Measurements from ENCODE around the gene OBSCN.
"Not testable (repeated sequence)": the region's sequence is repeated elsewhere in the genome, so short reads cannot be mapped to it uniquely, and the experiment has no call there.

OBSCN gene

DNA sequence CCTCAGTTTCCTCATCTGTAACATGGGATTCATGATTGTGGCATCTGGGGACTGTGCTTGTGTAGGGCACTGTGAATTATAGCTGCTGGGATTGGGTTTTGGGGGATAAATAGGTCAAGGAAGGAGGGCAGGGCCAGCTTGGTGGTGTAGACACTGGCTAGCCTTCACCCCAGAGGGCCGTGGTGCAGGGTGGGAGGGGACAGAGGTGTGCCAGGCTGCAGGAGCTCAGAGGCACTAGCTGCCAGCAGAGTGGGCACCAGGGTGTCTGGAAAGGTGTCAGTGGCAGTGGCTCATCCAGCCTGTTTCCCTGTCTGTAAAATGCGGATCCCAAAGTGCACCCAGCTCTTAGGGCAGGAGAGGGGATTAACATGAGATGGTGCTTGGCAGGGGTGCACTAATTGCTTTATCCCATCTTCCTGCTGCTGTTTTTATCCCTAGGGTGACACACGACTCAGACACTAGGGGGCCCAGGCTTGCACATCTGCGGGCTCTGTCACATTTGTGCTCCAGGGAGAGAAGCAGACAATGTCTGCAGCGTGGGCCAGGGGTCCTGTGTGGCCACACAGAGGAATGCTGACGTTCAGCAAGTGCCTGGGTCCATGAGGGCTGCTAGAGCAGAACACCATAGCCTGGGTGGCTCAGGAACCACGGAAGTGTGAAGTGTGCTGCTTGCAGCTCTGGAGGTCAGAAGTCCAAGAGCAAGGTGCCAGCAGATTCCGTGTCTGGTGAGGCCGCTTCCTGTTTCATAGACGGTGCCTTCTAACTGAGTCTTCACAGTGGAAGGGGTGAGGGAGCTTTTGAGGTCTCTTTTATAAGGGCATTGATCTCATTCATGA is 19.3 kb downstream of the OBSCN start:
- DNase-seq (ENCODE audit: low spot score): no peak

DNA sequence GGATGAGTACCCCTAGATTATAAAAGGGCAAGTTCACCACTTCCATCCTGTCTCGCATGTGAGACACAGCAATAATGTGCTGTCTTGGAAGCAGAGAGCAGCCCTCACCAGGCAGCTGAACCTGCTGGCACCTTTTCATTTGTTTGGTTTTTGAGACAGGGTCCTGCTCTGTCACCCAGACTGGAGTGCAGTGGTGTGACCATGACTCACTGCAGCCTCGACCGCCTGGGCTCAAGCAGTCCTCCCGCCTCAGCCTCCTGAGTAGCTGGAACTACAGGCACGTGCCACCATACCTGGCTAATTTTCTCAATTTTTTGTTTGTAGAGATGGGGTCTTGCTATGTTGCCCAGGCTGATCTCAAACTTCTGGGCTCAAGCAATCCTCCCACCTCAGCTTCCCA is 20.3 kb downstream of the OBSCN start:
- not testable (repeated sequence) for DNase-seq (ENCODE audit: low spot score)

DNA sequence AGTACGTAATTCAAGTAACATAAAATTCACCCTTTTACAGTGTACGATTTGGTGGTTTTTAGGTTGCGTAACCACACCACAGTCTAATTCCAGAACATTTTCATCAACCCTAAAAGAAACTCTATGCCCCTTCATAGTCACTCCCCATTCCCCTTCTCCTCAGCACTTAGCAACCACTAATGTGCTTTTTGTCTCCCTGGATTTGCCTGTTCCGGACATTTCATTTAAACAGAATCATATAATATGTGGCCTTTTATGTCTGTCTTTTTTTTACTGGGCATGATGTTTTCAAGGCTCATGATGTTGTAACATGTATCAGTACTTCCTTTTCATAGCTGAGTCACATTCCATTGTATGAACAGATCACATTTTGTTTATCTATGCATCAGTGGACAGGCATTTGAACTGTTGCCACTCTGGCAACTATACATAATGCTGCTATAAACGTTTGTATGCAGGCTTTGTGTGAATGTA is 20.8 kb downstream of the OBSCN start:
- DNase-seq (ENCODE audit: low spot score): peak; percentile 64

DNA sequence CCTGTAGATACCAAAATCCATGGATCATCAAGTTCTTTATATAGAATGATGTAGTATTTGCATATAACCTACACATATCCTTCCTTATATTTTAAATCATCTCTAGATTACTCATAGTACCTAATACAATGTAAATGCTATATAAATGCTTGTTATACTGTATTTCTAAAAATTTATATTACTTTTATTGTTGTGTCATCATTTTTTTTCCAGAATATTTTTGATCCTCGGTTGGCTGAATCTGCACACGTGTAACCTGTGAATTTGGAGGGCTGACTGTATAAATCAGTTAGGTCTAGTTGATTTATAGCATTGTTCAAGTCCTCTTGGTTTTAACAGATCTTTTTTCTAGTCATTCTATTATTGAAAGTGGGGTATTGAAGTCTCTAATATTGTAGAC is 23.3 kb downstream of the OBSCN start:
- DNase-seq (ENCODE audit: low spot score): no peak

DNA sequence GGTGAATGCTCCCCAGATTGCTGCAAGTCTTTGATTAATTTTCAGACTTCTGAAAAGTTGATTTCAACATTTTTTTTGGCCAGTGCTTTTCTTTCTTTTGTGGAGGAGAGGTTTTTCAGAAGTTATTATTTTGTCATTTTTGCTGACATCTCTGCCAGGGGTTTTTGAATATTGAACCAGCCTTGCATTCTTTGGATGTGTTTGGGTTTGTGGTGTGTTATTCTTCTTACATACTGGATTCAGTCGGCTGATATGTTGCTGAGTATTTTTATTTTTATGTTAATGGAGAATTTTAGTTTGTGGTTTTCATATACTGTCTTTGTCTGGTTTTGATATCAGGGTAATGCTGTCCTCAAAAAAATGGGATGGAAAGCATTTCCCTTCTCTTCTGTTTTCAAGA is 25.3 kb downstream of the OBSCN start:
- DNase-seq (ENCODE audit: low spot score): no peak

DNA sequence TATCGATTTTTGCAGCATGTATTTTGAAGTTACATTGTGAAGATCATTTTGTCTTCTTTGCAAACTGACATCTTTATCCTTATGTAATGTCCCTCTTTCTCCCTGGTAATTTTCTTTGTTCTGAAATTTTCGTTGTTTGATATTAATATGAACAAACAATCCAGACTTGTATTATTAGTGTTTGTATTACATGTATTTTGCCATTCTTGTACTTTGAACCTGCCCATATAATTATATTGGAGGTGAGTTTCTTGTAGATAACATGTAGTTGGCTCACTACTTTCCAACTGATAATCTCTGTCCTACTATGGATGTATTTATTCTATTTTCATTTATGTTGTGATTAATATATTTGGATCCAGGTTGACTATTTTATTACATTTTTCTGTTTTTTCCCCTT is 27.1 kb downstream of the OBSCN start:
- DNase-seq (ENCODE audit: low spot score): no peak

DNA sequence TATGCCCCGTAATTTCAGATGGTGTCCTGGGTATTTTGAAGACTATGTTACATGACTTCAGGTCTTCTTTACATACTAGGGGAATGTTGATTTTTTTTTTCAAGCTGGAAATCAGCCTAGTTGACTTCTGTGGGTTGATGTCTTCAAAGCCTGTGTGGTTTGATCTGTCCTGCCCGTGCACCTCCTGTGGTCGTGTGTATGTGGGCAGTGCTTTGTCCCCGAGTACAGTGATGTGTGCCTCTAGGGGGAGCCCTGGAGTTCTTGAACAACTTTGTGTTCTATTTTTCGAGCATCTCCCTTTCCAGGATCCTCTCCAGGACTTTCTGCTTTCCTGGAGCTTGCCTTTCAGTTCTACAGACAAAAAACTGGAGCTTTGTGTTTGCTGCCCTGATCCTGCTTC is 28.9 kb downstream of the OBSCN start:
- peak; percentile 21 for DNase-seq (ENCODE audit: low spot score)

DNA sequence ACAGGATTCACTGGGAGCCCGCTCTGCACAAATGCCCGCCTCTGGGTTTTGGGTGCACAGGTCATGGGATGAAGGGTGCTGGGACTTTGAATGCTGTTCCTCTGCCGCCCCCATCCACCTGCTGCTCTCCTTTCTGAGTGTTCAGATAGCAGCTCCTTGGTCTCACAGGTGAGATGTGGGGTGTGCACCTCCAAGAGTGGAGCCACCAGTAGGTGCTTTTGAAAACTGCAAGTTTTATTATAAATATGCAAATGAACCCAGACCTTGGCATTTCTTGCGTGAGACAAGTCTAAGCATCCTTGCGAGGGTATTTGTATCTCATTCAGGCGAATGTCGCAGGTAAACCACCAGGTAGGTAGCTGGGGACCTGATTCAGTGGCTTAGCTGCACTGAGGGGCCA is 30.2 kb downstream of the OBSCN start:
- no peak for DNase-seq (ENCODE audit: low spot score)

DNA sequence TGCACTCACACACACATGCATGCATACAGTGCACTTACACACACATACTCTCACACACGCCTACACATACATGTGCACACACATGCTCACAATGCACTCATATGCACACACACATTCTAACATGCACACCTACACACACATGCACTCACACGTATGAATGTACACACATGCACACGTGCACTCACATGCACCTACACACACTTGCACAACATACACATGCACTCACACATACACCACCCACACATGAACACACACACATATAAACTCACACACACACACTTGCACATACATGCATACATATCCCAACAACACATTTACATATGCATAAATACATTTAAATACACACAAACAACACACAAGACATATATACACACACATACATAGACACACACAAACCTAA is 30.6 kb downstream of the OBSCN start:
- no peak for DNase-seq (ENCODE audit: low spot score)

DNA sequence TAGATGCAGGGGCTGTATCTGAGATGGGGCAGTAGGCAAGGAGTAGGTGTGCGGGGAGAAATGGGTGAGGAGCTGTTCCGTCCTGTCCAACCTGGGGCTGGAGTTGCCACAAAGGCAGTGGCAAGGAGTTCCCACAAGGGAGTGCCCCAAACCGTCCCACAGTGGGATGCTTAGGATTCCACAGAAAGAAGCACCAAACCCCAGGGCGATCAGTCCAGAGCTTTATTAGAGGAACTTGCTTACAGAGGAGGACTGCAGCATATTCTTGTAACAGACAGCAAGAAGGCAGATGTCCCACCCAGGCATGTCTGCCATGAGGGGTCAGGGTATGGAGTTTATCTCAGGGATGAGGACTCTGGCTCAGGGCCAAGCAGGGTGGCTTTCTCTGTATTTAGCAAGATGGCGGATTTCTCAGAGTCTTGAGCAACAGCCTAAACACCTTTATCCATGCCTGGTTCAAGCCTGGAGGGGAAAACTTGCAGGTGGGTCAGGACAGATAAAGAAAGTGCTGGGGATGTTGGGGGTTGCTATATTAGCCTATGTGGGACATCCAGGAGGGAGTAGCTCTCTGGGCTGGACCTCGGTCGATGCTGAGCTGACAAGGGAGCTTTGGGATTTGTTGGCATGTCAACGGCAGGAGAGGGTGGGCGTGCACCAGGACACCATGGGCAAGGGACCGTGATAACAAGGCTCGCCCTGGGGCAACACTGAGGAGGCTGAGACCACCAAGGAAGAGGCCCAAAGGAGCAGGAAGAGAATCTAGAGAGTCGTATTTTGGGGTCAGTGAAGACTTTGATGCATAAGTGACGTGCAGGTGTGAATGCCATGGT is 32.8 kb downstream of the OBSCN start:
- DNase-seq (ENCODE audit: low spot score): no peak

DNA sequence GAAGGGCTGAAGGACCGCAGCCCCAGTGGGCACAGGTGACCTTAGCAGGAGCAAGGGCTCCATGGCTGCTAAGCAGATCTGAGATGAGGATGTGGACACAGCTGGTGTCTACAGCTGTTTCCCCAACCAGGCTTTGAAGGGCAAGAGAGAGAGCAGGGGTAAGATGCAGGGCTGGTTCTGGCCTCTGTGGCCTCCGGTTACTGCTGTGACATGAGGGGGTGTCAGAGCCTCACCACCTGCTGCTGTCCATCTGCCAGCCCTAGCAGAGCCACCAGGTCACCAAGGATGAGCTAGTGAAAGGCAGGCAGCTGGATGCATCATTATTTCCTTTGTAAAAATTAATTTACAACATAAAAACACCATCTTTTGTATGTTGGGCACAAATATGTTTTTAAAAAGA is 33.4 kb downstream of the OBSCN start:
- DNase-seq (ENCODE audit: low spot score): no peak

DNA sequence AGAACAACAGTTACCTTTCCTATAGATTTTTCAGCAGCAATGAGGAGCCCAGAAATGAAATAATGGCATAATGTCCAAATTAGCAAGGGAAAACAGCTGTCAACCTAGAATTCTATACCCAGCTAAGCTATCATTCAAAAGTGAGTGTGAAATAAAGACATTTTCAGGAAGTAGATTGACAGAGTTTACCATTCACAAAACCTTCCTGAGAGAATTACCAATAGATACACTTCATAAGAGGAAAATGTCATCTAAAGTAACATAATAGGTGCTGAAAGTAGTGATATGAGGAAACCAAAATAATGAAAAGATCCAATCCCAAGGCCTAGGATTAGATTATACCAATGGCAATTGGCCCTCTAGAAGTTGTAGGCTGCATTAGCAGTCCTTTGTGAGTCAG is 34.6 kb downstream of the OBSCN start:
- no peak for DNase-seq (ENCODE audit: low spot score)

DNA sequence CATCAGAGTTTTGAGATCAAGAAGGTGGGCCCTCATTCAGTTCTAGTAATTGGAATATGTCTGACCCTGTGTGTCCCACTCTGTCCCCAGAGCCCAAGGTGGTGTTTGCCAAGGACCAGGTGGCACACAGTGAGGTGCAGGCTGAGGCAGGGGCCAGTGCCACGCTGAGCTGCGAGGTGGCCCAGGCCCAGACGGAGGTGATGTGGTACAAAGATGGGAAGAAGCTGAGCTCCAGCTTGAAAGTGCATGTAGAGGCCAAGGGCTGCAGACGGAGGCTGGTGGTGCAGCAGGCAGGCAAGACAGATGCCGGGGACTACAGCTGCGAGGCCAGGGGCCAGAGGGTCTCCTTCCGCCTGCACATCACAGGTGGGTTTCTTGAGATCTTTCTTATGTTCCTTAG is 35.2 kb downstream of the OBSCN start:
- DNase-seq (ENCODE audit: low spot score): no peak

DNA sequence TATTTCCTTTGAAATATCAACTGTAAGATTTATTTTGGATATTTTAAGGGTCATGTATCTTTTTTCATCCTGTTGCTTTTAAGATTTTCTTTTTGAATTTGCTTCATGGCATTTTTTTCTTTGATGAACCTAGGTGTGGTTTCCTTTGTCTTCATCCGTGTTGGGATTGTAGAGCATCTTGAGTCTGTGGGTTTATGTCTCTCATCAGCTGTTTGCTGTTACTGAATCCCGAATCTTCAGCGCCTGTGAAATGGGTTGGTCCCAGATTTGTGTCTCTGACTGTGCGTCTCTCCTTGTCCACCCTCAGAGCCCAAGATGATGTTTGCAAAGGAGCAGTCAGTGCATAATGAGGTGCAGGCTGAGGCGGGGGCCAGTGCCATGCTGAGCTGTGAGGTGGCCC is 36.1 kb downstream of the OBSCN start:
- DNase-seq (ENCODE audit: low spot score): not testable (repeated sequence)

DNA sequence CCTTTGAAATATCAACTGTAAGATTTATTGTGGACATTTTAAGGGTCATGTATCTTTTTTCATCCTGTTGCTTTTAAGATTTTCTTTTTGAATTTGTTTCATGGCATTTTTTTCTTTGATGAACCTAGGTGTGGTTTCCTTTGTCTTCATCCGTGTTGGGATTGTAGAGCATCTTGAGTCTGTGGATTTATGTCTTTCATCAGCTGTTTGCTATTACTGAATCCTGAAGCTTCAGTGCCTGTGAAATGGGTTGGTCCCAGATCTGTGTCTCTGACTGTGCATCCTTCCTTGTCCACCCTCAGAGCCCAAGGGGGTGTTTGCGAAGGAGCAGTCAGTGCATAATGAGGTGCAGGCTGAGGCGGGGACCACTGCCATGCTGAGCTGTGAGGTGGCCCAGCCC is 37.3 kb downstream of the OBSCN start:
- no peak for DNase-seq (ENCODE audit: low spot score)

DNA sequence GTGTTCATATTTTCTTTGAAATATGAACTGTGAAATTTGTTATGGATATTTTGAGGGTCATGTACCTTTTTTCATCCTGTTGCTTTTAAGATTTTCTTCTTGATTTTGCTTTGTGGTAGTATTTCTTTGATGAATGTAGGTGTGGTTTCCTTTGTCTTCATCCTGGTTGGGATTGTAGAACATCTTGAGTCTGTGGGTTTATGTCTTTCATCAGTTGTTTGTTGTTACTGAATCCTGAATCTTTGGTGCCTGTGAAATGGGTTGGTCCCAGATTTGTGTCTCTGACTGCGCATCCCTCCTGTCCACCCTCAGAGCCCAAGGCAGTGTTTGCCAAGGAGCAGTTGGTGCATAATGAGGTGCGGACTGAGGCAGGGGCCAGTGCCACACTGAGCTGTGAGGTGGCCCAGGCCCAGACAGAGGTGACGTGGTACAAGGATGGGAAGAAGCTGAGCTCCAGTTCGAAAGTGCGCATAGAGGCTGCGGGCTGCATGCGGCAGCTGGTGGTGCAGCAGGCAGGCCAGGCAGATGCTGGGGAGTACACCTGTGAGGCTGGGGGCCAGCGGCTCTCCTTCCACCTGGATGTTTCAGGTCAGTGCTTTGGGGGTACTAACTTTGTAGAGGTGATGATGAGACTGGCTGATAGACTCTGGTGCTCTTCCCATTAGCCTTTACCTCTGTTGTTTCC is 38.5 kb downstream of the OBSCN start:
- no peak for DNase-seq (ENCODE audit: low spot score)

DNA sequence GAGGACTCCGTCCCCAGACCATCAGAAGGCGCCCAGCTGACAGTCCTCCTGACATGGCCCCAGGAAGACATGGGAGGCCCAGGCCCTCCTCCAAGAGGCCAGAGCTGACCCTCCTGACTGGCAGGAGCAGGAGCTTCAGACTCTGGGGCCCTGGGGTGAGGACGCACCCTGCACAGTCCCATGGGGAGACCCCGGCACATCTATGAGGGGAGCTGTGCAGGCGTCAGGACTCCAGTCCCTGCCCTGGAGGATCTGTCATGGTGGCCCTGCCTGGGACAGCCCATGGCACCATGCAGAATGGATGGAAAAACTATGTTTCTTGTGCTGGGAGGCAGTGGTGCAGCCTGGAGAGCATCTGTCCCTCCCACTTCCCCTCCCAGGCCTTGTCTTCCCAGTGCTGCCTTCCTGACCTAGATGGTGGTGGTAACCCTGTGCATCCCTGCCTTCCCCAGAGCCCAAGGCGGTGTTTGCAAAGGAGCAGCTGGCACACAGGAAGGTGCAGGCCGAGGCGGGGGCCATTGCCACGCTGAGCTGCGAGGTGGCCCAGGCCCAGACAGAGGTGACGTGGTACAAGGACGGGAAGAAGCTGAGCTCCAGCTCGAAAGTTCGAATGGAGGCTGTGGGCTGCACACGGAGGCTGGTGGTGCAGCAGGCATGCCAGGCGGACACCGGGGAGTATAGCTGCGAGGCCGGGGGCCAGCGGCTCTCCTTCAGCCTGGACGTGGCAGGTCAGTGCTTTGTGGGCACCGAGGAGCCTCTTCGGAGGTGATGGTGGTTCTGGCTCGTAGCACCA is 41.9 kb downstream of the OBSCN start:
- no peak for DNase-seq (ENCODE audit: low spot score)

DNA sequence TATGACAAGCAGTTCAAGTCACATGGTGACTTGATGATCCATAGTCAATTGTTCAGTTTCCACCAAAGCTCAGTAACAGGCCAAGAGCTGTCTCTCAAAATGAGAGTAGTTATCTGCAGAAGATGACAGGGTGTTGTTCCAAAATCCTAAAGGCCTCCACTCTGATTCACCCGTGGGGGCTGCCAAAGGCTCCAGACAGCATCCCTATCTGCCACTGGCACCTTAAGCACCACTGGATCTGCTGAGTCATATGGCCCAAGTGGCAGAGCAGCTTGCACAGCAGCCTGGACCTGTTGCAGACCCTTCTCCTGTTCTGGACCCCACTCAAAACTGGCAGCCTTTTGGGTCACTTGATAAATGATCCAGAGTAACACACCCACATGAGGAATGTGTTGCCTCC is 44.6 kb downstream of the OBSCN start:
- not testable (repeated sequence) for DNase-seq (ENCODE audit: low spot score)

DNA sequence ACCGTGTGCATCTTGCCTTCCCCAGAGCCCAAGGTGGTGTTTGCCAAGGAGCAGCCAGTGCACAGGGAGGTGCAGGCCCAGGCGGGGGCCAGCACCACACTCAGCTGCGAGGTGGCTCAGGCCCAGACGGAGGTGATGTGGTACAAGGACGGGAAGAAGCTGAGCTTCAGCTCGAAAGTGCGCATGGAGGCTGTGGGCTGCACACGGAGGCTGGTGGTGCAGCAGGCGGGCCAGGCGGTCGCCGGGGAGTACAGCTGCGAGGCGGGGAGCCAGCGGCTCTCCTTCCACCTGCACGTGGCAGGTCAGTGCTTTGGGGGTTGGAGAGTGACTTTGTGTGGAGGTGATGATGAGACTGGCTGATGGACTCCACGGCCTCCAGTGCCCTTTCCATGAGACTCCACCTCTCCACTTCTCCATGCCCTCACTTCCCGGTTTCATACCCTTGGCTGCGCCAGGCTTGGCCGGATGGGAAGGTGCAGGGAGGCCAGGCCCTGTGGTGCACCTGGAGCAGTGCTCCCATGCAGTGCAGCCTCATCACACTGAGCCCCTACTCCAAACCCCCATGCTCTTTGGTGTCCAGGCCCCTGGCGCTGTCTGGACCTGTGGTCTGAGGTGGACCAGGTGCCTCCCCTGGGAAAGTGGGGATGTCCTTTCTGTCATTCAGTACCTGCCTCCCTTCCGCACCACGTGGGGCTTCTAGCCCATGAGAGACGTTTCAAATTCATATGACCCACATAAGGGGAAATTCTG is 49.0 kb downstream of the OBSCN start:
- DNase-seq (ENCODE audit: low spot score): no peak

DNA sequence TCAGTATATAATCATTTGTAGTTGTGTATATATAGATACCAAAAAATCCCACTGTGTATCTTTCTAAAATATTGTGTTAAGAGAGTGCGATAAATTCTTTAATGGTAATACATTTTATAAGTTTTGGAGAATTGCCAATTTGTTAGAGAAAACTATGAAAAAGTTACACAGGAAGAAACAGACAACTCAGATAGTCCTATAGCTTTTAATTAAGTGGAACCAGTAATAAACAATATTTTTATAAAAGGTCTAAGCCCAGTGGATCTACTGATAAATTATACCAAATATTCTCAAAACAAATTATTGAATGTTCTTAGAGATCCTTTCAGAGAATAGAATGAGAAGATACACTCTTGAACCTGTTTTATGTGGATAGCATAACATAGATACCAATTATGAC is 50.6 kb downstream of the OBSCN start:
- no peak for DNase-seq (ENCODE audit: low spot score)

DNA sequence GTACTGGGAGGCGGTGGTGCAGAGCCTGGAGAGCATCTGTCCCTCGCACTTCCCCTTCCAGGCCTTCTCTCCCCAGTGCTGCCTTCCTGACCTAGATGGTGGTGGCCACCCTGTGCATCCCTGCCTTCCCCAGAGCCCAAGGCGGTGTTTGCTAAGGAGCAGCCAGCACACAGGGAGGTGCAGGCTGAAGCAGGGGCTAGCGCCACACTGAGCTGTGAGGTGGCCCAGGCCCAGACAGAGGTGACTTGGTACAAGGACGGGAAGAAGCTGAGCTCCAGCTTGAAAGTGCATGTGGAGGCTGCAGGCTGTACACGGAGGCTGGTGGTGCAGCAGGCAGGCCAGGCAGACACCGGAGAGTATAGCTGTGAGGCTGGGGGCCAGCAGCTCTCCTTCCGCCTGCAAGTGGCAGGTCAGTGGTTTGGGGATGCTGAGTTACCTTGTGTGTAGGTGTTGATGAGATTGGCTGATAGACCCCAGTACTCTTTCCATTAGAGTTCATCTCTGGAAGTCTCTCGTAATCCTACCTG is 51.6 kb downstream of the OBSCN start:
- no peak for DNase-seq (ENCODE audit: low spot score)
